Hepatocyte (in vitro differentiated cells): ENCODE measurements around the gene NOP56. TPM values are rescaled to one million over a fixed set of nuclear protein-coding genes. Genes with fewer than 3 reads are reported as not detected.

Experiments
- DNase-seq: peaks from one replicate; pipeline ENCODE4 v3.0.0-alpha.2; 2016; ENCODE audit warnings: low spot score
- H2AFZ ChIP-seq: fragments of 200-600 bp; sonication (generic); 2 replicates; pipeline ENCODE4 v1.6.0; 2016; ENCODE audit warnings: antibody characterized with exemption, mild to moderate bottlenecking
- H3K27ac ChIP-seq: fragments of 200-600 bp; sonication (generic); 2 replicates; pipeline ENCODE4 v1.5.1; 2016; ENCODE audit warnings: mild to moderate bottlenecking
- H3K27me3 ChIP-seq: fragments of 200-600 bp; sonication (generic); 2 replicates; pipeline ENCODE4 v1.6.1; 2016
- H3K36me3 ChIP-seq: fragments of 200-600 bp; sonication (generic); replicated peaks from 2 replicates; pipeline ENCODE4 v1.5.1; 2016; ENCODE audit warnings: low read depth; ENCODE audit not compliant: insufficient read depth
- H3K4me1 ChIP-seq: fragments of 200-600 bp; sonication (generic); 2 replicates; pipeline ENCODE4 v1.5.1; 2016; ENCODE audit warnings: mild to moderate bottlenecking, moderate library complexity; ENCODE audit not compliant: insufficient read depth
- H3K4me2 ChIP-seq: fragments of 200-600 bp; sonication (generic); 2 replicates; pipeline ENCODE4 v1.6.0; 2016
- H3K4me3 ChIP-seq: fragments of 200-600 bp; sonication (generic); 2 replicates; pipeline ENCODE4 v1.5.1; 2016; ENCODE audit warnings: mild to moderate bottlenecking
- H3K79me2 ChIP-seq: fragments of 200-600 bp; sonication (generic); 2 replicates; pipeline ENCODE4 v1.6.0; 2017; ENCODE audit warnings: mild to moderate bottlenecking
- H3K9me2 ChIP-seq: fragments of 200-600 bp; sonication (generic); replicated peaks from 2 replicates; pipeline ENCODE4 v1.6.0; 2017; ENCODE audit warnings: mild to moderate bottlenecking; ENCODE audit not compliant: insufficient read depth
- H3K9me3 ChIP-seq: fragments of 200-600 bp; sonication (generic); 2 replicates; pipeline ENCODE4 v1.5.1; 2016; ENCODE audit warnings: low read depth, mild to moderate bottlenecking
- H4K20me1 ChIP-seq: fragments of 200-600 bp; sonication (generic); 2 replicates; pipeline ENCODE4 v1.6.0; 2016; ENCODE audit warnings: mild to moderate bottlenecking; ENCODE audit not compliant: insufficient read depth, poor library complexity, severe bottlenecking
- CTCF ChIP-seq: fragments of 200-600 bp; sonication (generic); IDR thresholded peaks from 2 replicates; pipeline ENCODE4 v1.5.1; 2016; ENCODE audit warnings: antibody characterized with exemption, mild to moderate bottlenecking; ENCODE audit not compliant: poor library complexity
- EZH2 ChIP-seq: fragments of 200-600 bp; sonication (generic); IDR thresholded peaks from 2 replicates; pipeline ENCODE4 v1.6.1; 2016; ENCODE audit warnings: antibody characterized with exemption, mild to moderate bottlenecking, borderline replicate concordance
- EZH2phosphoT487 ChIP-seq: fragments of 200-600 bp; sonication (generic); IDR thresholded peaks from one replicate; pipeline ENCODE4 v1.6.1; 2018; ENCODE audit warnings: antibody characterized with exemption, mild to moderate bottlenecking, low read depth, moderate library complexity; ENCODE audit not compliant: unreplicated experiment, severe bottlenecking
- WGBS: methylation state at CpG from one replicate; pipeline ENCODE4 v1.1.6; 2016; ENCODE audit warnings: low lambda C conversion rate; ENCODE audit errors: missing lambda C conversion rate; 5-methylcytosine and 5-hydroxymethylcytosine counted together
- polyA plus RNA-seq: library from polyadenylated mRNA; unstranded; fragments of >200 nt; fragmentation: Nextera tagmentation; extraction: Ambion mirVana; gene quantifications from 2 replicates; pipeline ENCODE4 v1.2.1, GENCODE V29; 2016
- total RNA-seq: library from RNA; depleted of rRNA; stranded (reverse); fragments of >200 nt; gene quantifications from 2 replicates; pipeline ENCODE4 v1.2.3, GENCODE V29; 2014

Gene NOP56
- total and polyA plus RNA-seq, 2 experiments from 2014 or later, result 102 to 192 TPM

GRCh38 chr20:2654831-2655230, 2.4 kb downstream of the NOP56 start:
- peaks cover 38% of the 10 kb centered on the region for H3K79me2 ChIP-seq
- no peak overlapping the region for H3K4me2 ChIP-seq
- TF ChIP-seq CTCF, result no peak
- no peak for TF ChIP-seq EZH2phosphoT487
- no peak for TF ChIP-seq EZH2
- no peak overlapping the region for H3K4me3 ChIP-seq
- no peak overlapping the region for H2AFZ ChIP-seq
- WGBS, result 96% methylated on average over 3 of the region's 3 CpGs
- peaks cover 16% of the 10 kb centered on the region for H4K20me1 ChIP-seq
- H3K9me2 ChIP-seq, result no peaks in the 10 kb centered on the region
- H3K9me3 ChIP-seq, result no peaks in the 10 kb centered on the region
- no peaks in the 10 kb centered on the region for H3K27me3 ChIP-seq
- peaks cover 7% of the 10 kb centered on the region for H3K36me3 ChIP-seq
- H3K4me1 ChIP-seq, result peaks cover 15% of the 10 kb centered on the region
- DNase-seq, result no peak
- no peak overlapping the region for H3K27ac ChIP-seq

DNA sequence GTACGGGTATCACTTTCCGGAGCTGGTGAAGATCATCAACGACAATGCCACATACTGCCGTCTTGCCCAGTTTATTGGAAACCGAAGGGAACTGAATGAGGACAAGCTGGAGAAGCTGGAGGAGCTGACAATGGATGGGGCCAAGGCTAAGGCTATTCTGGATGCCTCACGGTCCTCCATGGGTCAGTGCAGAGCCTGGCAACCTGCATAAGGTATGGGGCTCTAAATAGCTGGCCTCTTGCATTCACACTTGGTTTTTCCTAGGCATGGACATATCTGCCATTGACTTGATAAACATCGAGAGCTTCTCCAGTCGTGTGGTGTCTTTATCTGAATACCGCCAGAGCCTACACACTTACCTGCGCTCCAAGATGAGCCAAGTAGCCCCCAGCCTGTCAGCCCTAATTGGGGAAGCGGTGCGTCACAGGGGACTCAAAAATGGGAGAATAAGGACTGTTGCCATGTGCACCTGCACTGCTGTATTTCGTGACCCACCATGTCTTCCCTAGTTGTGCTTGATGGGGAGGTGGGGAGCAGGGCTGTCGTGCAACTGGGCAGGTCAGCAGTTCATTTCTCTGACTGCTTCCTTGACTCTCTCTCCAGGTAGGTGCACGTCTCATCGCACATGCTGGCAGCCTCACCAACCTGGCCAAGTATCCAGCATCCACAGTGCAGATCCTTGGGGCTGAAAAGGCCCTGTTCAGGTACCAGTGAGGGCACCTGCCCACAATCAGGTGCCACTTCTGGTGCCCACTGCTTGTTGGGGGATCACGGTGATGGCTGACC, 3.1 kb downstream of the NOP56 start:
- peaks cover 34% of the 10 kb centered on the region for H3K79me2 ChIP-seq

GRCh38 chr20:2656471-2657117, 4.2 kb downstream of the NOP56 start:
- no peak overlapping the region for H3K4me2 ChIP-seq
- no peak overlapping the region for H3K27ac ChIP-seq
- H3K9me2 ChIP-seq, result no peaks in the 10 kb centered on the region
- H4K20me1 ChIP-seq, result peaks cover 16% of the 10 kb centered on the region
- H3K36me3 ChIP-seq, result peaks cover 7% of the 10 kb centered on the region
- no peak overlapping the region for H3K4me3 ChIP-seq
- H3K9me3 ChIP-seq, result no peaks in the 10 kb centered on the region
- no peak for TF ChIP-seq EZH2phosphoT487
- no peak for TF ChIP-seq CTCF
- TF ChIP-seq EZH2, result no peak
- peaks cover 29% of the 10 kb centered on the region for H3K79me2 ChIP-seq
- no peak overlapping the region for H2AFZ ChIP-seq
- DNase-seq, result no peak
- H3K4me1 ChIP-seq, result peaks cover 8% of the 10 kb centered on the region
- no peaks in the 10 kb centered on the region for H3K27me3 ChIP-seq
- 93% methylated on average over 12 of the region's 12 CpGs for WGBS

More for the DNA sequence above, 3.1 kb downstream of the NOP56 start:
- Histone ChIP-seq H4K20me1 (peaks cover 16% of the 10 kb centered on the region), H3K4me3 (no peak overlapping the region), H3K9me2 (no peaks in the 10 kb centered on the region), H3K36me3 (peaks cover 7% of the 10 kb centered on the region), H3K4me2 (no peak overlapping the region), H3K4me1 (peaks cover 15% of the 10 kb centered on the region), H3K27me3 (no peaks in the 10 kb centered on the region), H3K27ac (no peak overlapping the region), H2AFZ (no peak overlapping the region), H3K9me3 (no peaks in the 10 kb centered on the region)
- 95% methylated on average over 17 of the region's 17 CpGs for WGBS
- no peak for TF ChIP-seq EZH2phosphoT487
- no peak for TF ChIP-seq EZH2
- TF ChIP-seq CTCF, result no peak
- DNase-seq, result no peak
